SK-N-MC (cell line): Measurements from ENCODE around the gene FAM120A.

Experiments used
- EZH2 ChIP-seq: fragments of 200-600 bp; sonication (generic); IDR thresholded peaks from one replicate; pipeline ENCODE4 v1.6.1; 2017; ENCODE audit warnings: antibody characterized with exemption
- POLR2AphosphoS5 ChIP-seq: IDR thresholded peaks from 2 replicates; pipeline ENCODE4 v1.6.1; 2012; ENCODE audit warnings: mild to moderate bottlenecking, low read depth, low read length, borderline replicate concordance

- TF ChIP-seq EZH2 (no peak), POLR2AphosphoS5 (no peak)
Measured at GRCh38 chr9:93612796-93613154, 161.3 kb downstream of the FAM120A start.
